NCI-H2171 treated with DMSO at 0.1 percent for 48 hours (cell line): Measurements from ENCODE around the gene SMARCE1.

Experiments
- DNase-seq: peaks from one replicate; lab custom pipeline; 2025; lab: John Stamatoyannopoulos, UW

Gene SMARCE1

GRCh38 chr17:40580140-40580539 is 67.5 kb downstream of the SMARCE1 start:
- no peak for DNase-seq

DNA sequence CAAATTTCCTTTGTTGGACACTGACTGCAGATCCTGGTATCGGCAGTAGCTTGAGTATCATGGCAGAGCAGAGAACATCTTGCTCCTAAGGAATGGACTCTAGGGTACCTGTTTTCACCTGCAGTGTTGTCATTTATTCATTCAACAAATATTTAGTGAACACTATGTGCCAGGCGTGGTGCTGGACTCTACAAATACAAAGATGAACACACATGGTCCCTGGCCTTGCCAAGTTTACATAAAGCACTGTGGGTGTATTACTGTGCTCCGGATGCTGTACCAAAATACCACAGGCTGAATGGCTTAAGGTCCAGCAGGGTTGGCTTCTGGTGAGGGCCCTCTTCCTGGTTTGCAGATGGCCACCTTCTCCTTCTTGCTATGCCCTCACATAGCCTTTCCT is 68.1 kb downstream of the SMARCE1 start:
- no peak for DNase-seq

DNA sequence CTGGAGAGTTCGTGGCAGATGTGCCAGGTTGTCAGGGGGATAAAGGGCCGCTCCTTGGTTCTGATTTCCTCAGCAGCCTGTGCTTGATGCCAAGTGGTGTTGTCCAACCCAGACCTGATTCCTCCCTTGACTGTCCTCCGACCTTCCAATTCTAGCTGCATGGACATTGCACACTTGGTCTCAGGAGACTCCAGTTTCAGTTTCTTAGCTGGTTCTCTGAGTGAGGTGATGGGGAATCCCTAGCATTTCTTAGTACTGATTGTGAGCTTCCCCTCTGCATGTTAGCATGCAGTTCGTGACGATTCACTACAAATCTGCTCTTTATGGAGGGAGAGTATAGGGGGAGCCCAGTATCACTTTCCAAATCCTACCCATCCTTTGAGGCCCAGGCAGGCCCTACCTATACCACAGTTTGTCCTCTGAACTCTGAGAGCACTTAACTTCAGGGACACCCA is 70.0 kb downstream of the SMARCE1 start:
- no peak for DNase-seq

DNA sequence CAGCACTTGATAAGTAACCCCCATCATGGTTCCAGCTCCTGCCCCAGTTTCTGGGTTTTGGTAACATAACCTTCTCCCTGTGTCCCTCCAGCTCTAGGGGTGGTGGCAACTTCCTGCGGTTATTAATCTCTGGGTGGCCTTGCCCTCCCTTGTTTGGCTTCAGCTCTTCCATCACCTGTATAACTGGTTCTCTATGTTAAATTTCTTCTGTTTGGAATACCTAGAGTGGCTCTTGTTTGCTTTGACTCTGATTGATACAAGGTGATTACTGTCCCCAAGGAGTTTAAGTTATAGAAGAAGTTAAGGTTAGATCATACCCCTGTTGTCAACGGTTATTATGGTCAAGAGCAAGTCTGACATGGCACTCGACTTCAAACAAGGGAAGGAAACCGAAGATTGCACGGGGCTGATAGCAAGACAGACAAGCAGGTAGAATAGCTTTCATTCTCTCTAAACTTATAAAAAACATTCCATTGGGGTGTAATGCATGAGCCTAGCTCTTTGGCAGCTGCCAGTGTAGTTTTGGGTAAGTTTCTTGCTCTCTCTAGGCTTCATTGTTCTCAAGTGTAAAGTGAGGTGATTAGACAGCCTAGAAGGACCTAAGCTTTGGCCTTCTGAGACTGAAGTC is 71.4 kb downstream of the SMARCE1 start:
- no peak for DNase-seq
